ENCODE data around the gene GIT1. TPM values are rescaled to one million over a fixed set of nuclear protein-coding genes. Genes with fewer than 3 reads are reported as not detected.

GIT1 gene
- total RNA-seq (10 to 100 TPM; 31.4 to 37.8 (median 34.8) TPM), polyA plus RNA-seq (25.5 TPM)
- long read RNA-seq, donor 1, transcript GIT1-201 (20 exons, 3,768 nt): major isoform, 17 of 53 reads
- long read RNA-seq, donor 1, partial matches to known transcripts: 12 of 53 reads
- long read RNA-seq, donor 1, other reads (novel, unspliced or antisense): 21 of 53 reads
- long read RNA-seq, donor 2, transcript GIT1-201 (20 exons, 3,768 nt): major isoform, 30 of 54 reads
- long read RNA-seq, donor 2, partial matches to known transcripts: 11 of 54 reads
- long read RNA-seq, donor 2, other reads (novel, unspliced or antisense): 13 of 54 reads
- long read RNA-seq, donor 3, partial matches to known transcripts: 18 of 35 reads
- long read RNA-seq, donor 3, other reads (novel, unspliced or antisense): 16 of 35 reads
- long read RNA-seq, donor 4, transcript GIT1-201 (20 exons, 3,768 nt): major isoform, 20 of 46 reads
- long read RNA-seq, donor 4, partial matches to known transcripts: 9 of 46 reads
- long read RNA-seq, donor 4, other reads (novel, unspliced or antisense): 15 of 46 reads

GRCh38 chr17:29589524-29590410 lies at the start of gene GIT1:
Gene GIT1 (minus strand): TSS chr17:29589648. CDS start chr17:29589378, 270 bp downstream.
- Histone ChIP-seq H3K4me3 (ENCODE audit: low read length) (peak within 1 kb of the TSS; percentile 89), H3K27ac (ENCODE audit: low read length) (peak within 1 kb of the TSS; percentile 52), H3K27me3 (ENCODE audit: control insufficient read depth, insufficient read depth) (no peaks in the 10 kb centered on the region), H3K9me3 (ENCODE audit: control insufficient read depth, low read length) (no peaks in the 10 kb centered on the region), H3K4me1 (ENCODE audit: control insufficient read depth, insufficient read depth, low read length) (peaks cover 14% of the 10 kb centered on the region)
- peak; percentile 87 to 95 (median 95) for DNase-seq
- peak; percentile 63 to 78 for ATAC-seq
- WGBS: 4% methylated on average over 70 of the region's 70 CpGs
- intact Hi-C loops (cut with DNase I): no loop called here

GRCh38 chr17:29633886-29634285 lies 44.4 kb upstream of the GIT1 start:
- no peak for ATAC-seq
- H3K4me1 ChIP-seq (ENCODE audit: control insufficient read depth, insufficient read depth, low read length): peaks cover 2% of the 10 kb centered on the region
- H3K27ac ChIP-seq (ENCODE audit: low read length): no peak overlapping the region
- no peaks in the 10 kb centered on the region for H3K9me3 ChIP-seq (ENCODE audit: control insufficient read depth, low read length)
- H3K4me3 ChIP-seq (ENCODE audit: low read length): no peak overlapping the region
- no peak for DNase-seq
- 96% methylated on average over 3 of the region's 3 CpGs for WGBS
- intact Hi-C loops (cut with DNase I): no loop called here
- no peaks in the 10 kb centered on the region for H3K27me3 ChIP-seq (ENCODE audit: control insufficient read depth, insufficient read depth)

DNA sequence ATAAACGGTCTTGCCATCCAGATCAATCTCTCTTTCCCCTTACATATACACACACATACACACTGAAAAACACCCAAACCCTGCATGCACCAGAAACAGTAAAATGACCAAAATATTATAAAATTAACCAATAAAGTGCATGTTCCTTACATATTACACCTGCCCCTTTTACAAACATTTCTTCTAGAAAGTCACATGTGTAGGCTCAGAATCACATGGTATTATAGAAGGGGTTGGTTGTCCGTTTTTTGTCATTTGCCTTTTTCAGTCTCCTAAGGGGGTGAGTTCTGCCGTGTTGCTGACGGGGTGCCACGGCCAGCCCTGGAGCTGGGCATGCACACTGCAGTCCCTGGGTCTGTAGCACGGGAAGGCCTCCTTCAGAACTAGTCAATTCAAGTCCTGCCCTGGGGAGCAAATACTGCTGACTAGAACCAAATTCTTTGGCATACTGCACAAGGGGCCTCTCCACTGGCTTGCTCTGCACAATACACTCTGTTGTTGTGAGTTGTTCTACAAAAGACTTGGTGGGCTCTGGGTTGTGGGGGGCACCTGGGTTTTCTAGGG lies 41.3 kb upstream of the GIT1 start:
- DNase-seq: no peak
- peaks cover 4% of the 10 kb centered on the region for H3K4me1 ChIP-seq (ENCODE audit: control insufficient read depth, insufficient read depth, low read length)
- WGBS: 70% methylated on average over 6 of the region's 6 CpGs
- H3K9me3 ChIP-seq (ENCODE audit: control insufficient read depth, low read length): no peaks in the 10 kb centered on the region
- peak in 1 of 2 donors; percentile 12 for ATAC-seq
- H3K4me3 ChIP-seq (ENCODE audit: low read length): no peak overlapping the region
- no peak overlapping the region for H3K27ac ChIP-seq (ENCODE audit: low read length)
- no peaks in the 10 kb centered on the region for H3K27me3 ChIP-seq (ENCODE audit: control insufficient read depth, insufficient read depth)
- intact Hi-C loops (cut with DNase I): no loop called here

DNA sequence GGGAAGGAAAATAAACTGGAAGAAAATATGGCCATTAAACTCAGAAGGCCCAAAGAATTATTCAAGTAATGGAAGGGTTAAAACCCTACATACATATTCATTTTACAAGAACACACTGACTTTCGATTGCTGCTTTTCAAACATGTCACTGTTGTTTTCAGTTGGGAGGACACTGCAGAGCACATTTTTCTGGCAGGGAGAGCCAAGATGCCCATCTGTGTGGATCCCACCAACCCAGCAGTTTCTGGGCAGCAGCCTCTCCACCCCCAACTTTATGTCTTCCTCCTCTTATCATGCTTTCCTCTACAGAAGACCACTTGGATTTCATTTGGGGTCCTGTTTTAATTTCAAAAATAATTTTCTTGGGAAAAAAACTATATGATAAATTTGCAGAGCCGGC lies 40.4 kb upstream of the GIT1 start:
- ATAC-seq (no peak), DNase-seq (no peak)
- Histone ChIP-seq H3K27me3 (ENCODE audit: control insufficient read depth, insufficient read depth) (no peaks in the 10 kb centered on the region), H3K27ac (ENCODE audit: low read length) (no peak overlapping the region), H3K9me3 (ENCODE audit: control insufficient read depth, low read length) (no peaks in the 10 kb centered on the region), H3K4me3 (ENCODE audit: low read length) (no peak overlapping the region), H3K4me1 (ENCODE audit: control insufficient read depth, insufficient read depth, low read length) (peaks cover 5% of the 10 kb centered on the region)
- intact Hi-C loops (cut with DNase I): loop anchor here in 1 of 4 donors (5.0 kb wide), 1 partner anchor 147 kb away; no protein-coding TSS in a partner anchor
- 47% methylated on average over 2 of the region's 2 CpGs for WGBS

- intact Hi-C loops (cut with DNase I): loop anchor here in 1 of 4 donors (5.0 kb wide), 1 partner anchor 149 kb away; no protein-coding TSS in a partner anchor
- H3K27ac ChIP-seq (ENCODE audit: low read length): peak overlapping the region; percentile 36
Observed at GRCh38 chr17:29628644-29629043, 39.2 kb upstream of the GIT1 start.

GRCh38 chr17:29627951-29628350 lies 38.5 kb upstream of the GIT1 start:
- DNase-seq: no peak
- Histone ChIP-seq H3K27ac (ENCODE audit: low read length) (no peak overlapping the region), H3K4me3 (ENCODE audit: low read length) (no peak overlapping the region), H3K9me3 (ENCODE audit: control insufficient read depth, low read length) (no peaks in the 10 kb centered on the region), H3K4me1 (ENCODE audit: control insufficient read depth, insufficient read depth, low read length) (peaks cover 11% of the 10 kb centered on the region), H3K27me3 (ENCODE audit: control insufficient read depth, insufficient read depth) (no peaks in the 10 kb centered on the region)
- intact Hi-C loops (cut with DNase I): loop anchor here in 1 of 4 donors (5.0 kb wide), 1 partner anchor 149 kb away; no protein-coding TSS in a partner anchor
- 83% methylated on average over 1 of the region's 1 CpG for whole genome bisulfite sequencing
- no peak for ATAC-seq

More at GRCh38 chr17:29628644-29629043, 39.2 kb upstream of the GIT1 start:
- Histone ChIP-seq H3K4me1 (ENCODE audit: control insufficient read depth, insufficient read depth, low read length) (peaks cover 5% of the 10 kb centered on the region), H3K4me3 (ENCODE audit: low read length) (no peak overlapping the region), H3K27me3 (ENCODE audit: control insufficient read depth, insufficient read depth) (no peaks in the 10 kb centered on the region), H3K9me3 (ENCODE audit: control insufficient read depth, low read length) (no peaks in the 10 kb centered on the region)
- 56% methylated on average over 2 of the region's 2 CpGs for WGBS
- ATAC-seq (peak; percentile 15 to 25), DNase-seq (no peak)

DNA sequence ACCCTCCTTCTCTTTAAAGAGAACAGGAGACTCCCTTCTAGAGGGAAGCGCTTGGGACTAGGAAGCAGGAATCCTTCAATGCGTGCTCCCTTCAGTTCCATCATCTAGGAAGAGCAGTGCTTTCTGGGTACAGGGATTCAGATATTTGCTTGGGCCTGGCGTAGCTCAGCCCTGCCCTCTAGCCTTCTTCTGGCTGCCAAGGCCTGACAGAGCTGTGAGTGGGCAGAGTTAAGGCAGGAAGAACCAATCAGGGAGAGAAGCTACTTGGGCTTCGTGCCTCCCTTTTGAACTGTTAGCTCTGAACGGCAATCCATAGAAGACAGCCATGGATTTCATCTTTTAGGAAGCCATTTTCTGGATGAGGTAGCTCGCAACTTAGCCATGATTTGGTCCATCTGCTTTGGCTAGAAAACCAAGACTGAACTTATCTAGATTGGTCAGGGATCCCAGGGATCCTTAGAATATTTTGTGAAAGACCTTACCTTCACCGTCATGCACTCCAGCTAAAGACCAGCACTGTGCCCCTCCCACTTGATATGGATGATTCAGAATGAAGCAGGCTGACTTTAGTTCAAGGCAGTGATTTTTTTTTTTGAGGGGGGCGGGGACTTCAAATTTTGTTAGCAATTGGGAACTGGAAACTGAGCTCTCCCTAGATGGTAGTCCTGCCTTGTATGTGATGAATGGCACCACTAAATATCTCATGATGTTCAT lies 35.7 kb upstream of the GIT1 start:
- Histone ChIP-seq H3K27ac (ENCODE audit: low read length) (peak overlapping the region; percentile 28), H3K4me3 (ENCODE audit: low read length) (no peak overlapping the region), H3K9me3 (ENCODE audit: control insufficient read depth, low read length) (no peaks in the 10 kb centered on the region), H3K4me1 (ENCODE audit: control insufficient read depth, insufficient read depth, low read length) (peaks cover 13% of the 10 kb centered on the region), H3K27me3 (ENCODE audit: control insufficient read depth, insufficient read depth) (no peaks in the 10 kb centered on the region)
- intact Hi-C loops (cut with DNase I): loop anchor here in 1 of 4 donors (5.0 kb wide), 1 partner anchor 152 kb away; no protein-coding TSS in a partner anchor
- ATAC-seq (peak; percentile 45 to 54), DNase-seq (peak; percentile 60 to 80 (median 68))
- 64% methylated on average over 8 of the region's 8 CpGs for WGBS

GRCh38 chr17:29624586-29624985 lies 35.1 kb upstream of the GIT1 start:
- no peak overlapping the region for H3K4me3 ChIP-seq (ENCODE audit: low read length)
- peaks cover 13% of the 10 kb centered on the region for H3K4me1 ChIP-seq (ENCODE audit: control insufficient read depth, insufficient read depth, low read length)
- no peaks in the 10 kb centered on the region for H3K9me3 ChIP-seq (ENCODE audit: control insufficient read depth, low read length)
- DNase-seq (no peak), ATAC-seq (no peak)
- intact Hi-C loops (cut with DNase I): no loop called here
- WGBS: 64% methylated on average over 4 of the region's 4 CpGs
- H3K27ac ChIP-seq (ENCODE audit: low read length): peak overlapping the region; percentile 12
- H3K27me3 ChIP-seq (ENCODE audit: control insufficient read depth, insufficient read depth): no peaks in the 10 kb centered on the region

DNA sequence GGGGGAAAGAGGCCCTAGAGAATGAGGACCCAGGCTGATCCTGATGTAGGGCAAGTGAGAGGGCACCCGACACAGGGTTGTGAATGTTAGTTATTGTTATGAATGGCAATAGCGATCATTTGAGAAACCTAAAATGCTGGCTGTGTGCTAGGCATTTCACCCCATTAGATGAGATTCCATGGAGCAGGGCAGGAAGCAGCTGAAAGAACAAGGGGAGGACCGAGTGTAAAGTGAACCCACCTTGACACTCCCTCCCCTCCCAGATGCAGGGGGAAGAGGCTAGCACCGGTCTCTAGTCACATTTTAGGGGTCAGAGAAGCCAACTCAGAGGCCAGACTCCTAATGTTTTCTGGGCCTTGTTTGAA lies 33.8 kb upstream of the GIT1 start:
- intact Hi-C loops (cut with DNase I): no loop called here
- Histone ChIP-seq H3K27ac (ENCODE audit: low read length) (peak overlapping the region; percentile 26), H3K27me3 (ENCODE audit: control insufficient read depth, insufficient read depth) (no peaks in the 10 kb centered on the region), H3K9me3 (ENCODE audit: control insufficient read depth, low read length) (no peaks in the 10 kb centered on the region), H3K4me1 (ENCODE audit: control insufficient read depth, insufficient read depth, low read length) (peaks cover 14% of the 10 kb centered on the region), H3K4me3 (ENCODE audit: low read length) (no peak overlapping the region)
- no peak for DNase-seq
- ATAC-seq: no peak
- WGBS: 45% methylated on average over 4 of the region's 4 CpGs
